Fibroblast of lung (primary cell): ENCODE results near the gene CYTH4.

Experiments used
- CTCF ChIP-seq, 2 donors: IDR thresholded peaks in 1 of 2; conservative IDR thresholded peaks in 1 of 2; 1 replicate in 1 of 2; 2 replicates in 1 of 2; pipeline ENCODE4 v1.5.1; 2011 to 2012; ENCODE audit warnings: low read length in 2 of 2, control low read depth in 1 of 2, inconsistent platforms in 1 of 2, low read depth in 1 of 2, mild to moderate bottlenecking in 1 of 2
- EZH2 ChIP-seq: IDR thresholded peaks from 2 replicates; pipeline ENCODE4 v1.5.1; 2012; ENCODE audit warnings: low read length, control low read depth, mild to moderate bottlenecking; ENCODE audit errors: missing control alignments

DNA sequence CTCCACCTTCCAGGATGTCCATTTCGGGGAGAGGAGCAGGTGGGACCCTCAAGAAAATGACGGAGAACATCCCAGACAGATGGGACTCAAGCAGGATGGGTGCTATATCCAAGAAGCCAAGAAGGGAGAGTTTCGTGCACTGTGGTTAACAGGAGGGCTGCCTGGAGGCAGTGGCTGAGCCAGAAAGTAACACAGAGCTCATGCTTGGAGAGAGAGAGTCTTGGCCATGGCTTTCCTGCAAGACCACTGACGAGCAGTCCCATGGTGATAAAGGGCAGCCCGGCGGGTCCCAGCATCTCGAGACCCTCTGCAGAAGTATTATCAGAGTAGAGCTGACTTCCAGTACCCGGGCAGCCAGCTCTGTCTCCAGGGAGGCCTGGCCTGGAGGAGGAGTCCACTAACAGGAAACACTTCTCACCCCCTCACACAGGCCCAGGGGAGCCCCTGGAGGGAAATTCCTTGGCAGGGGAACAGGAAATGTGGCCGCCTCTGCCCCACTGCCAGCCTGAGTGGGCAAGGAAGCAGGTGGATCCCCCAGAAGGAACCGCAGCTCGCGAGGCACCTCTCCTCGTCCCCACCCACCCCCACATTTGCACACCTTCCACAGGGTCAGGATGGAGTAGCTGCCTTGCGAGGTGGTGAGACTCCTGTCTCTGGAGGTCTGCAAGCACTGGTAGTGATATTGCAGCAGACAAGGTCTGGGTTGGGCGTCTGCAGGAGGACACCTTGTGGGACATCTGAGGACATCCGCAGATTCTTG is 32.2 kb downstream of the CYTH4 start:
- TF ChIP-seq CTCF (conservative IDR thresholded peaks at IDR 0.05 in 1 of 2, IDR thresholded peaks at IDR 0.05 in 1 of 2; ENCODE audit: low read depth in 1 of 2, low read length in 2 of 2), result no peak
- no peak for TF ChIP-seq EZH2
